MV-4-11 (cell line): ENCODE data around the gene KRT7.
"Not testable (repeated sequence)": the region's sequence is repeated elsewhere in the genome, so short reads cannot be mapped to it uniquely, and the experiment has no call there.

Source experiments
- DNase-seq: peaks from one replicate; lab custom pipeline; 2025; lab: John Stamatoyannopoulos, UW

Gene KRT7

GRCh38 chr12:52255926-52256583 lies 23.0 kb downstream of the KRT7 start:
- no peak for DNase-seq

DNA sequence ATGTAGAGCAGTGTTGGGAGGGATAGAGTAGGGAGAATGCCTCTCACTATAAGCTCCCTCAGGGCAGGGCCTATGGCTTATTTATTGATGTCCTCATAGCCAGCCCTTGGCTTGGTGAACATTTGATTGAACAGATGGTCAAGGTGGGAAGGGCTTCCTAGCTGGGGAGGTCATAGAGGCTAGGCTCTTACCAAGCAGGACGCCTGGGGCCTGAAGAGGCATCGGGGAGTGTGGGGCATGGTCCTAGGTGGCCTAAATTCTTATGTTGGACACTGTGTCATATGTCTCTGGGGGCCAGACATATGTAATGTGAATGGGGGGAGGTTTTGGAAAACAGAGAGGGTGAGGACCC lies 23.5 kb downstream of the KRT7 start:
- DNase-seq, result no peak

DNA sequence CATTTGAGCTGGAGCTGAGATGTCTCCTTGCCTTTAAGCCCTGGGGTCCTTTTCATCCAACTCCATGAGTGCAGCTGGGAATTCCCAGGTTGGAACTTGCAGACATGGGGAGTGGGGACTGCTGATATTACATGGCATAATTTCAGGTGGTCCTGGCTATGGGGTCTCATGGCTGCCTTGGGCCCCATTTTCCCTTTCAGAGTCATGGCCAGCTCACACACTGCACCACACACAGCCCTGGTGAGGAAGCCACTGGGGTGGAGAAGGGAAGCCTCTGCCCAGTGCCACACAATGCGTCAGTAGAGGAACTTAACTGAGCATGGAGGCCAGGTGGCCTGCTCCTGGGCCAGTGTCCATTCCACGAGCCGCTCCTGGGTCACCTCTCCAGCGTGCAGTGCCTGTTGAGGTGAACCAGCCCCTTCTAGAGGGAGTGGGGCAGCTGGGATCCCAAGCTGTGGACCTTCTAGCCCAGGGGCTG lies 24.1 kb downstream of the KRT7 start:
- DNase-seq, result no peak

GRCh38 chr12:52257922-52258321 lies 24.9 kb downstream of the KRT7 start:
- DNase-seq, result not testable (repeated sequence)

DNA sequence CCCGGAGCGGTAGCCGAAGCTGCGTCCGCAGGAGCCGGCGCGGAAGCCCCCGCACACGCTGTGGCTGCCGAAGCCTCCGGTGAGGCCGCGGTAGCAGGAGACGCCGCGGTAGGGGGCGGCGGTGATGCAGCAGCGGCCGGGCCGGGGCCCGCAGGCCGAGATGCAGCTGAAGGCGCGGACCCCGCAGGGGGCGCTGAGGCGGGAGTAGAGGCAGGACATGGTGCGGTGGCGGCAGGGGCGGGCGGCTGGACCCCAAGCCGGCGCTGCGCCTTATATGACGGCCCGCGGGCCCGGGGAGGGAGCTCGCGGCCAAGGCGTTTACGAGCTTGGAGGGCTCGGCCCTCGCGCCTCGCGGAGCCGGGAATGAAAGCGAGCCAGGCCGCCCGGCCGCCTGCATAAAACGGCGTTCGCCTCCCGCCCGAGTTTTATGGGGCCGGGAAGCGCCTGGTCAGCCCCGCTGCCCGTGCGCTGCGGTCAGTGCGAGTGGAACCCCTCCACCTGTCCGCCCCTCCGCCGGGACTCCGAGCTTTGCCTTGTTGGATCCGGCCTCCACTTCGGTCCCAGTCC lies 25.4 kb downstream of the KRT7 start:
- no peak for DNase-seq

- DNase-seq, result peak; percentile 45
Measured at GRCh38 chr12:52259657-52260243, 26.7 kb downstream of the KRT7 start.

GRCh38 chr12:52260361-52261207 lies 27.5 kb downstream of the KRT7 start:
- peak; percentile 63 for DNase-seq

- no peak for DNase-seq
Measured at GRCh38 chr12:52261208-52261484, 28.1 kb downstream of the KRT7 start.

- DNase-seq, result no peak
Measured at GRCh38 chr12:52262286-52262685, 29.2 kb downstream of the KRT7 start.

GRCh38 chr12:52263761-52264434 lies 30.9 kb downstream of the KRT7 start:
- no peak for DNase-seq

DNA sequence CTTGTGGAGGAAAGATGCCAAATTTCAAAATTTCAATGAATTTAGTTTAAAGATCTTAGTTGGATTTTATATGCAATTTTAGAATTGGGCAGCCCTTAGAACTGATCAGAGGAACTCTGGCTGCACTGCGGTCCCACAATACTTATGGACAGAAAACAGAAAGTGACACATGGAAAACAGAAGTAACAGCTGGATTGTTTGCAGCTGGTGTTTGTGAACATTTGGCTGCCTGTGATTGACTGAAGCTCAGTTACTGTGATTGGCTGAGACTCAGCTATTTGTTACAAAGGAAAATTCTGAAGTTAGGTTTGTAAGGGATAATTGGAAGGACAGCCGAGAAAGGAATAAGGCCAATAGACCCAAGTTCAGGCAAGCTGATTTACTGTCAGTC lies 31.4 kb downstream of the KRT7 start:
- DNase-seq, result peak; percentile 11

GRCh38 chr12:52266514-52266913 lies 33.5 kb downstream of the KRT7 start:
- no peak for DNase-seq

DNA sequence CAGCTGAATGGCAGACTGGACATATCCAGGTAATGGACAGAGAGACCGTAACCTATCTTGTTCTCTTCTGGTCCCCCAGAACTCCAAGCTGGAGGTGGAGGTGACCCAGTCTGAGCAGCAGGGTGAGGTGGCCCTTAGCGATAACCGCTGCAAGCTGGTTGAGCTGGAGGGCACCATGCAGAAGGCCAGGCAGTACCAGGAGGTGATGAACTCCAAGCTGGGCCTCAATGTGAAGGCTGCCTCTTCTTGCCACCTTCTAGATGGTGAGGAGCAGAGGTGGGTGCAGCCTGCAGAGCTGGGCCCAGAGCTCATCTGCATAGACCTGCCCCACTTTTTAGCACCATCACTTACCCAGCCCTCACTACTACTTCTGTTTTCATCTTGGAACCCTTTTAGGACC lies 34.2 kb downstream of the KRT7 start:
- no peak for DNase-seq

DNA sequence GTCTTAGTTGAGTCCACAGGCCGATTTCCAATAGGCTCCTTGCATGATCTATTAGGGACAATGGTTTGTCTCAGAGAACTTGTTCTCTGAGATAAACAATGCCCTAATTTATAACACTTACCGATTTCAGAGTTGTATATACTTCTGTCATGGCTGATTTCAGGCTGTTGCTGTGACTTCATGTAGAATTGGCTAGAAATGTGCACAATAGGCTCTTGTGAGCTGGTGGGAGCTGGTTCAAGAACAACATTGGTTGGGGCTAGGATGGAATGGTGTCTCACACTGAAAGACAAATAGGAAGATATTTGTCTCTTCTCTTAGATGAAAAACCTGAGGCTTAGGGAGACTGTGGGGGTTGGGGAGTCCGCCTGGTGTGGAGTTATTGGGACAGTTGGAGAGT lies 34.7 kb downstream of the KRT7 start:
- DNase-seq, result no peak

DNA sequence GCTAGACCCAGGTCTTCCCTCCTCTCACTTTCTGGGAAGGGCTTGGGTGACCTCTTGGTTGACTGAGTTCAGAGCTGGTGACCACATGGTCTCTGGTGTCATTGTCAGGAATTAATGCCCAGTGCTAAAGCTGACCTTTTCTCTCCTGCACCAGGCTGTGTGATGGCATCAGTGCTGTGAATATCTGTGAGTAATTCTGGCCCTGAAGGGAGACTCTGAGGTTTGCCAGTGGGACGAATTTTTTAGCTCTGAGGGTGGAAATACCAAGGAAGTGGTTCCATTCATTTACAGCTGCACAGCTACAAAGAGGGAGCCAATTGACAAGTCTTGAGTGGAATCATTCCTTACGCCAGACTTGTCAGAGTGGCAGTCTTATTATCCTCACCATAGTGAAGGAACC lies 35.2 kb downstream of the KRT7 start:
- no peak for DNase-seq

DNA sequence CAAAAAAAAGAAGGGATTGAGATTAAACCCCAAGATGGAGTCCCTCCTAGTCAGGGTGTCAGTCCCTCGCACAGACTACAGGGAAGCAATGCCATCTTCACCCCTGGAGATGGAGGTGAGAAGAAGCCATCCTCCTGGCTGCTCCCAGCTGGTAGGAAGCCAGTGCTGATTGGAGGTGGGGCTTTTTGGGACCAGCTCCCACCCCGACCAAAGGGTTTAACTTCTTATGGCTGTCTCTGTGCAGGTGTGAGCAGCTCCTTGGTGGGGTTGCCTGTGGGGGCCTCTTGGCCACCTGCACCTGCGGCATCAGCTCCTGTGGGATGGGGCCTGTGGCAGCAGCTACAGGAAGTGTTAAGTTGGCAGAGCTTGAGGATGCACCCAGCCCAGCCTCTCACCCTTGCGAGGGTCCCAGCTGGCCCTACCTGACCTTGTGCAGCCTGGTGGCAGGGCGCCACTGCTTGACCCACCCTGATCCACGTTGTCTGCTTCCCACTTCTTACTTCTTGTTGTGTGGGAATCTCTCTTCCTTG lies 37.6 kb downstream of the KRT7 start:
- no peak for DNase-seq

GRCh38 chr12:52271158-52271557 lies 38.1 kb downstream of the KRT7 start:
- no peak for DNase-seq

GRCh38 chr12:52274521-52275120 lies 41.6 kb downstream of the KRT7 start, which contains the start of gene KRT86:
Gene KRT86, plus strand, starts transcription at chr12:52274645. Its CDS starts 27,272 bp downstream, at chr12:52301917.
- no peak for DNase-seq

DNA sequence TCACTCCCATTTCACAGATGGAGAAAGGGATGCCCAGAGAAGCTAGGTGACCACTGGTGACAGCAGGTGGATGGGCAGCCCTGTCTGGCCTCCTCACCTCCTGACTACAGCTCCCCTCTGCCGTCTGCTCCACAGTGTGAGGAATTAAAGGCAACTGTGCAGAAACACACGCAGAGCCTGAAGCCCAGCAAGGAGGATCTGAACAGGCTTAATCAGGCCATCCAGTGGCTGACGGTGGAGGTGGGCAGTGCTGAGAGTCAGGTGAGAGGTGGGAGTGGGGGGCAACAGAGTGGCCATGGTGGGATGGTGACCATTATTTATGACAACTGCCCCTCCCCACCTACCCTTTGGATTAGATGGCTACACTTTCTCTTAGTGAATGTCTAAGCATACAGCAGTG lies 42.6 kb downstream of the KRT7 start:
- DNase-seq, result no peak

GRCh38 chr12:52277486-52278245 lies 44.6 kb downstream of the KRT7 start:
- DNase-seq, result no peak
